CD4-positive, alpha-beta T cell treated with Interleukin-17A for 4 hours (primary cell): Measurements from ENCODE around the gene MARCKS.
"Not testable (repeated sequence)": the region's sequence is repeated elsewhere in the genome, so short reads cannot be mapped to it uniquely, and the experiment has no call there.

ENCODE experiments used
- DNase-seq: peaks from one replicate; pipeline ENCODE4 v3.0.0-alpha.2; 2020; ENCODE audit warnings: mixed read lengths

MARCKS gene

GRCh38 chr6:113888493-113888892 lies 31.3 kb downstream of the MARCKS start:
- DNase-seq: no peak

GRCh38 chr6:113888956-113889630 lies 31.9 kb downstream of the MARCKS start:
- DNase-seq: no peak

GRCh38 chr6:113893451-113893850 lies 36.3 kb downstream of the MARCKS start:
- no peak for DNase-seq

GRCh38 chr6:113893866-113894265 lies 36.7 kb downstream of the MARCKS start:
- no peak for DNase-seq

- no peak for DNase-seq
Observed at GRCh38 chr6:113894712-113895674, 37.8 kb downstream of the MARCKS start.

- no peak for DNase-seq
Observed at GRCh38 chr6:113901482-113901881, 44.3 kb downstream of the MARCKS start.

- DNase-seq: no peak
Observed at GRCh38 chr6:113903666-113904330, 46.7 kb downstream of the MARCKS start.

GRCh38 chr6:113907102-113907815 lies 50.1 kb downstream of the MARCKS start:
- no peak for DNase-seq

- no peak for DNase-seq
Observed at GRCh38 chr6:113908801-113909200, 51.7 kb downstream of the MARCKS start.

- DNase-seq: peak; percentile 7
Observed at GRCh38 chr6:113909224-113909856, 52.2 kb downstream of the MARCKS start.

- not testable (repeated sequence) for DNase-seq
Observed at GRCh38 chr6:113910285-113910684, 53.1 kb downstream of the MARCKS start.
